Measurements from ENCODE around the gene CTIF.

CTIF gene

DNA sequence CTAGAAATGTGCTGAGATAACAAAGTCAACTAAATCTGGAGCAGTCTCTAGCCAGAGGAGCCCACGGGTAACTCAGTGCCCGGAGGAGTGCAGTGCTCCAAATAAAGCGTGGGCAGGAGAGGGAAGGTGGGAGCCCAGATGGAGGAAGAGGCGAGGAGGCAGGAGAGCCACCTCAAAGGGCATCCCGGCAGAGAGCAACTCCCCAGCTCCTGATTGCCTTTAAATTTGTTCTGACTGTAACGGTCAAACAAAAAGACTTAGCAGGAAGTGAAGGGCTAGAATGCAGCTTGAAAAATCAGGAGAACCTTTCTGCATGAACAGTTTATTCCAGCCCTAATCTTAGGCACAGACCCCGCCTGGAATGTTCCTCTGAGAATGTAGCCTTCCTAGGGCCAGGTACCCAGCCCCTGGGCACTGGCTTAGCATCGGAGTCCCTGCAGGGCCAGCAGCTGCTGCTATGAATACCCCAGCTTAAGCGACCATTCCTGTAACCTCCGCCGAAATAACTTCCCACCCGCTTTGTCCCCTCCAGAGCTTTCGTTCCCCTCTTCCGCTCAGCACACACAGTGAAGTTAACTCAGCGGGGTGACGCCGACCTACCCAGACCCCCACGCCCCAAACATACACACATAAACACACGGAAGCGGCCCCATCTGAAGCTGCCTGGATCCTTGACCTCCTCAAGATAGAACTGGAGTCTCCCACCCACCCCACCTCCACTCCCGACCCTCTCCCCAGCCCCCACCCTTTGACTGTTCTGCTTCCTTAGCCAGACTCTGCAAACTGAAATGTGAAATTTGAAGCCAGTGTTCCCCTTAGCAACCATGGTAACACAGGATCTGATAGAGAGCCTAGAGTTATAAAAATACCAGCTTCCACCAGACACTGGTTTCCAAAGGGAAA is 288.7 kb downstream of the CTIF start:
- H3K27ac ChIP-seq (ENCODE audit: low read length), result no peak overlapping the region

DNA sequence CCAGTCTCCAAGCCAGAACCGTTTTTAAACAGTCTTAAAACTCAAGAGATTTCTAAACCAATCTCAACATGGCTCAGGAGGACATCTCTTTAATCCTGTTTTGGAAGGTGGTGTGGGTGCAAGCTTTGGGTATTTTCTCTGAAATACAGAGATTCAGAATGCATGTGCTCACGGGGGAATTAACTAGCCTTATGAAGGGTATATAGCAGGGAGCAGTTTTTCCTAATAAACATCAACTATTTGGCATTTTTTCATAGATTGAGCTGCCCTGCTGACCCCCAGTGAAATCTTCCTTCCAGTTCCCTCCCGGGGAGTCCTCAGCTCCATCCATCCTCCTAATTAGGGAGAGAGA is 289.3 kb downstream of the CTIF start:
- Histone ChIP-seq H3K9me3 (ENCODE audit: insufficient read depth, low read depth, low read length) (no peaks in the 10 kb centered on the region), H3K4me1 (ENCODE audit: insufficient read depth, low read length) (peaks cover 36% of the 10 kb centered on the region; the same call in 1 of the 2 replicates), H3K27me3 (ENCODE audit: insufficient read depth, low read length) (no peaks in the 10 kb centered on the region), H3K36me3 (ENCODE audit: insufficient read depth, low read depth, low read length) (no peaks in the 10 kb centered on the region), H3K9ac (ENCODE audit: low read depth, low read length) (peak overlapping the region; percentile 52; the same call in 1 of the 2 replicates), H3K4me3 (ENCODE audit: low read length) (peak overlapping the region; percentile 48; the same call in 1 of the 2 replicates), H3K27ac (ENCODE audit: low read length) (no peak overlapping the region)

More for the DNA sequence above, 288.7 kb downstream of the CTIF start:
- peak overlapping the region; percentile 52; the same call in 1 of the 2 replicates for H3K9ac ChIP-seq (ENCODE audit: low read depth, low read length)
- no peaks in the 10 kb centered on the region for H3K36me3 ChIP-seq (ENCODE audit: insufficient read depth, low read depth, low read length)
- no peaks in the 10 kb centered on the region for H3K9me3 ChIP-seq (ENCODE audit: insufficient read depth, low read depth, low read length)
- peak overlapping the region; percentile 48; the same call in 1 of the 2 replicates for H3K4me3 ChIP-seq (ENCODE audit: low read length)
- peaks cover 36% of the 10 kb centered on the region; the same call in 1 of the 2 replicates for H3K4me1 ChIP-seq (ENCODE audit: insufficient read depth, low read length)
- no peaks in the 10 kb centered on the region for H3K27me3 ChIP-seq (ENCODE audit: insufficient read depth, low read length)

DNA sequence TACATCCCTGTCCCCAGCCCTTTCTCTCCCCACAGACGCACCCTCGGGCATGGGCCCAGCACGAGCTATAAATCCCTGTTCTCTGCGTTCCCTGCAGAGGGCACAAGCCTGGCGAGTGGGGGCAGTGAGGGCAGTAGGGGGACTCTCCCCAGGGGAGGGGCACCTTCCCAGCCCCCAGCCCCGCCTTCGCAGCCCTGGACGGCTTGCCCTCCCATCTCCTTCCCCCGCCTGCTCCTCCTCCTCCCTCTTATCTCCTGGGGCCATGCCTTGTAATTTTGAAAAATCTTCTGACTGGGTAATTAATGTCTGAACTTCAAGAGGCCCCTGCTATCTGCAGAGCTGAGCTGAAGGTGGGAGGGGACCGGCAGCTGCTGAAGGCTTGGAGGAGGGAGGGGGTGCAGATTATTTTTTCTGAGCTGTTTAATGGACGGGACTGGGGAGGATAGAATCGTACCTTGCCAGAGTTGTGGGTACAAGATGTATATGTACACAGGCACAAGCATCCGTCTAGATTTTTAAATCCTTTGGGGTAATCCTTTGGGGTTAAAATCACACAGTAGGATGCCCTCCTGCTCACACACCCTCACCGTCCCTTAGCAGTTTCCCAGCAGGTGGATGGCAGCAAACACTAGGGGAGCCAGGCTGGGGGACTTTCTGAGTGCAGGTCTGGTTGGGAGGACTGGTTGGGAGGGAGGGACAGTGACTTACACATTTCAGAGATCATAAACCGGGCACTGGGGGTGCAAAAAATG is 290.0 kb downstream of the CTIF start:
- H3K4me3 ChIP-seq (ENCODE audit: low read length), result no peak overlapping the region
- no peak overlapping the region for H3K27ac ChIP-seq (ENCODE audit: low read length)
- H3K36me3 ChIP-seq (ENCODE audit: insufficient read depth, low read depth, low read length), result no peaks in the 10 kb centered on the region
- peaks cover 36% of the 10 kb centered on the region; the same call in 1 of the 2 replicates for H3K4me1 ChIP-seq (ENCODE audit: insufficient read depth, low read length)
- H3K9me3 ChIP-seq (ENCODE audit: insufficient read depth, low read depth, low read length), result no peaks in the 10 kb centered on the region
- H3K27me3 ChIP-seq (ENCODE audit: insufficient read depth, low read length), result no peaks in the 10 kb centered on the region
- no peak overlapping the region for H3K9ac ChIP-seq (ENCODE audit: low read depth, low read length)

DNA sequence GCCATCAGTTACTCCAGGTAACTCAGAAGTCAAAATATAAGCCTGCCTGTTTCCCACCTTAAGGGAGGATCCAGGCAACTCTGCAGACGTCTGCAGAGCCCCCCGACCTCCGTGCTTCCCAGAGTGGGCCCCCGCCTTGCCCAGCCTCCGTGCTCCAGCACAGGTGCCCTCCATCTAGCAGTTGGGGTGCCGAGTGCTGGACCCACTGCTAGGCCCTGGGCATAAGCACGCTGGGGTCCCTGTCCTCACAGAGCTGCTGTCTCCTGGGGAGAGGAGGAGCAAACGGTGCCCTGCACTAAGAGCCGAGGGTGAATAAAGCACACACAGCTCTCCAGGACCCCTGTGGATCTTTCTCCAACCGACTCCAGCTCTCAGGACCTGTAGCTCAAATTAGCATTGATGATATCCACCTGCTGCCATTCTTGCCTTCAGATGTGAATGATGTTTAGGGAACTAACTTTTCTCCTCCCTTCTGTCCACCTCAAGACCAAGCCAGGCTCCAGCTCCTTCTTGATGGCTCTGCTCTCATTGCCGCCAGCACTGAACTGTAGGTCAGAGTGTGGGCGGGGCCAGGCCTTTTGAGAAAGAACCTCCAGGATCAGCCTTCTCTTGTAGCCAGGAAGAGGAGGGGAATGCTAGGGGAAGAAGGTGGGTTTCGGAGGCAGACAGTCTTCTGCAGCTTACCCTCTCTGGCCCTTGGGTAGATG is 290.8 kb downstream of the CTIF start:
- 0 out of 2 replicates have a peak overlapping the region, but pooled peaks have one; percentile 5 for H3K4me3 ChIP-seq (ENCODE audit: low read length)
- H3K4me1 ChIP-seq (ENCODE audit: insufficient read depth, low read length), result peaks cover 36% of the 10 kb centered on the region; the same call in 1 of the 2 replicates
- H3K27ac ChIP-seq (ENCODE audit: low read length), result no peak overlapping the region
- H3K9ac ChIP-seq (ENCODE audit: low read depth, low read length), result no peak overlapping the region
- no peaks in the 10 kb centered on the region for H3K36me3 ChIP-seq (ENCODE audit: insufficient read depth, low read depth, low read length)
- H3K27me3 ChIP-seq (ENCODE audit: insufficient read depth, low read length), result no peaks in the 10 kb centered on the region
- no peaks in the 10 kb centered on the region for H3K9me3 ChIP-seq (ENCODE audit: insufficient read depth, low read depth, low read length)

DNA sequence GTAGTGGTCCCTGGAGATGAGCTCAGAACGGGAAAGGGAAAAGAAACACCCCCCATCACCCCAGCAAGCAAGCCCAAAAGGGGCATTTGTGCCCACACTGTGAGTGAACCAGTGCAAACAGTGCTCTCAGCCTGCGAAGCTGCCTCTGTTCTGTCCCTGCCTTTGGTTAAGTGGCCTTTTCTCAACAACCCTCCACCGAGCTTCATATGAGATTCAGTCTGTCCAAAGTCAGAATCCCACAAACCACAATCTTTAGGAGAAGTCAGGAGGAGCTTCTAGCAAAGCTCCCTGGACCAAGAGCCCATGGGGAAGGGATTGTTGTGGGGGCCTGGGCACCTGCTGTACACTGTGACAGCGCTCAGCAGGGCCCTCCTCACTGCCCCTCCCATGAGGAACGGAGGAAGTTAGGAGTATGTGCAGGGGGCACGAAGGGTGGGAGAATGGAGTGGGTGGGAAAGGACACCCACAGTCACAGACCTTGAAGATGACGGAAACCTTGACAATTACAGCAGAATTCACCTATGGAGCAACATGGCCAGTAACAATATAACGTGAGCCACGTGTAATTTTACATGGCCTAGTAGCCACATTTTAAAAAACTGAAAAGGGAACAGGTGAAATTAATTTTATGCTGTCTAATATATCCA is 292.4 kb downstream of the CTIF start:
- H3K9ac ChIP-seq (ENCODE audit: low read depth, low read length), result no peak overlapping the region
- no peak overlapping the region for H3K4me3 ChIP-seq (ENCODE audit: low read length)
- no peaks in the 10 kb centered on the region for H3K36me3 ChIP-seq (ENCODE audit: insufficient read depth, low read depth, low read length)
- H3K4me1 ChIP-seq (ENCODE audit: insufficient read depth, low read length), result peaks cover 36% of the 10 kb centered on the region; the same call in 1 of the 2 replicates
- H3K9me3 ChIP-seq (ENCODE audit: insufficient read depth, low read depth, low read length), result no peaks in the 10 kb centered on the region
- no peak overlapping the region for H3K27ac ChIP-seq (ENCODE audit: low read length)
- H3K27me3 ChIP-seq (ENCODE audit: insufficient read depth, low read length), result no peaks in the 10 kb centered on the region

DNA sequence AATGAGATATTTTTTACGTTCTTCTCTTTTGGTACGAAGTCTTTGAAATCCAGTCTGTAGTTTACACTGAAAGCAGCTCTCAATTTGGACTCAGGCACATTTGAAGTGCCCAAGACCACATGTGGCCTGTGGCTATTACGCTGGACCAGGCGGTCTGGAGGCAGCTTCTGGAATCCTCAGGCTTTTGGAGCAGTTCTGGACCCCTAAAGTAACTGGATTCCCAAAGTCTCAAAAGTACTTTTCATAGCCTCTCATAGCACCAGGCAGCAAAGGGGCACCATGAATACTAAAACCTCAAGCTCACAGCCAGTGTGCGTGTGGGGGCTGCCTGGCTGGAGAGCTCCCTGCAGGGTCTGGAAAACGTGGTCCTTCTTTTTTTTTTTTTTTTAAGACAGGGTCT is 293.0 kb downstream of the CTIF start:
- Histone ChIP-seq H3K4me1 (ENCODE audit: insufficient read depth, low read length) (peaks cover 31% of the 10 kb centered on the region; the same call in 1 of the 2 replicates), H3K4me3 (ENCODE audit: low read length) (no peak overlapping the region), H3K27me3 (ENCODE audit: insufficient read depth, low read length) (no peaks in the 10 kb centered on the region)

DNA sequence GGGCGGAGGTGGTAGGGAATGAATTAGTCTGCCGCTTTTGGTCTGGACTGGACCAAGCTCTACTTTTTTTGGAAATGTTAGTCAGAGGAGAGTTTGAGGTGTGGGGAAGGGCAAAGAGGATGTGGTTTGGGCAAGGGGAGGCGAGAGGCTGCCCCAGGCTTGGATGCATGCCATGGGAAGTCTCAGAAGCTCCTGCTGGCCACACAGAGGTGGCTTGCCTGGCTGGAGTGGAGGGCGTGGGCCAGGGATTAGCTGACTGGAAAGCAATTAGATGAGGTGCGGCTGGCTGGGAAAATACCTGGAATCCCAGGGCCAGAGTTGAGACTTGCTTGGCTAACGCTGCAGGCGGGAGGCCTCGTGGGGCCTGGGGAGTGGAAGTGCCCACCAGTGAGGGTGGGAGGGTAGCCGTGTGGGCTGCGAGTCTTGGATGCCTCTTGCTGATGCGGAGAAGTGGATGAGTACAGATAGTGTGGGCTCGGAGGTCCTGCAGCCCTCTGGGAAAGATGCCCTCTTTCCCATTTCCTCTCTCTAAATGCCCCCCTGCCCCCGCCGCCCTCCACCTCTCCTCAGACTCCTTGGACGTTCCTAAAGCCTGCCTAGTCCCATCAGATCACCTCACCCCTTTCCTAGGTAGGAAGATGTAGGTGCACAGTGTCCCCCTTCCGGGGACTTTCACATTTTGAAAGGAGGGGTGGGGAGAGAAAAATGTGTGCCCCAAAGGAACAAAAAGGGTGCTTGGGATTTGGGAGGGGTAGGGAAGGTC is 294.3 kb downstream of the CTIF start:
- H3K9ac ChIP-seq (ENCODE audit: low read depth, low read length), result no peak overlapping the region
- H3K4me1 ChIP-seq (ENCODE audit: insufficient read depth, low read length), result peaks cover 19% of the 10 kb centered on the region; the same call in 1 of the 2 replicates
- H3K27ac ChIP-seq (ENCODE audit: low read length), result no peak overlapping the region

More for the DNA sequence above, 293.0 kb downstream of the CTIF start:
- Histone ChIP-seq H3K9me3 (ENCODE audit: insufficient read depth, low read depth, low read length) (no peaks in the 10 kb centered on the region), H3K27ac (ENCODE audit: low read length) (no peak overlapping the region), H3K9ac (ENCODE audit: low read depth, low read length) (no peak overlapping the region), H3K36me3 (ENCODE audit: insufficient read depth, low read depth, low read length) (no peaks in the 10 kb centered on the region)

DNA sequence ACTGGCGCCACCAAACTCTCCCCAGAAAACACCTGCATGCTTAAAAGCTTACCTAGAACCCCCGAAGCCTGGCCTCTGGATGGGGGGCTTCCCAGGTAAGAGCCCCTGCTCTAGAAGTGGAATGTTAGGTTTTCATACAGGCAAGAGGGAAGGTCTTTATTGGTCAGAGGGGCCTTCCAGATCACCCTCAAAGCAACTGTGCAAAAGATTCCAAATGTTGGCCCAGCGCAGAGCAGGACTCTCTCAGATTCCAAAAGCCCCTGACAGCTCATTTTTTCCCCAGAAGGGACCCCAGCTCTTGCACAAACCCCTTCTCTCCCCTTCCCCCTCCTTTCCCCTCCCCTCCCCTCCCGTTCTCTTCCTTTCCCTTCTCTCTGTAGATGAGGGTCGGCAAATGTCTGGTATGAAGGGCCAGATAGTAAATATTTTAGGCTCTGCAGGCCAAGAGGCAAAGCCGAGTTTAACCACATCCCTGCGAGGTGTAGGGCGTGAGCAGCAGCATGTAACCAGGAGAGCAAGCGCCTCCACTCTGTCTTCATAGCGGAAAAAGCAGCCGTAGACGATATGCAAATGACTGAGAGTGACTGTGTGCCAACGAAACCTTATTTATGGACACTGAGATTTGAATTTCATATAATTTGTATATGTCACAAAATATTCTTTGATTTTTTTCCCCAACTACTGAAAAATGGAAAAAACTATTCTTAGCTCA is 295.0 kb downstream of the CTIF start:
- Histone ChIP-seq H3K27me3 (ENCODE audit: insufficient read depth, low read length) (no peaks in the 10 kb centered on the region), H3K4me1 (ENCODE audit: insufficient read depth, low read length) (peaks cover 11% of the 10 kb centered on the region; the same call in 1 of the 2 replicates), H3K9me3 (ENCODE audit: insufficient read depth, low read depth, low read length) (no peaks in the 10 kb centered on the region), H3K36me3 (ENCODE audit: insufficient read depth, low read depth, low read length) (no peaks in the 10 kb centered on the region), H3K9ac (ENCODE audit: low read depth, low read length) (no peak overlapping the region), H3K4me3 (ENCODE audit: low read length) (no peak overlapping the region), H3K27ac (ENCODE audit: low read length) (no peak overlapping the region)

More for the DNA sequence above, 294.3 kb downstream of the CTIF start:
- Histone ChIP-seq H3K27me3 (ENCODE audit: insufficient read depth, low read length) (no peaks in the 10 kb centered on the region), H3K4me3 (ENCODE audit: low read length) (no peak overlapping the region), H3K36me3 (ENCODE audit: insufficient read depth, low read depth, low read length) (no peaks in the 10 kb centered on the region), H3K9me3 (ENCODE audit: insufficient read depth, low read depth, low read length) (no peaks in the 10 kb centered on the region)

DNA sequence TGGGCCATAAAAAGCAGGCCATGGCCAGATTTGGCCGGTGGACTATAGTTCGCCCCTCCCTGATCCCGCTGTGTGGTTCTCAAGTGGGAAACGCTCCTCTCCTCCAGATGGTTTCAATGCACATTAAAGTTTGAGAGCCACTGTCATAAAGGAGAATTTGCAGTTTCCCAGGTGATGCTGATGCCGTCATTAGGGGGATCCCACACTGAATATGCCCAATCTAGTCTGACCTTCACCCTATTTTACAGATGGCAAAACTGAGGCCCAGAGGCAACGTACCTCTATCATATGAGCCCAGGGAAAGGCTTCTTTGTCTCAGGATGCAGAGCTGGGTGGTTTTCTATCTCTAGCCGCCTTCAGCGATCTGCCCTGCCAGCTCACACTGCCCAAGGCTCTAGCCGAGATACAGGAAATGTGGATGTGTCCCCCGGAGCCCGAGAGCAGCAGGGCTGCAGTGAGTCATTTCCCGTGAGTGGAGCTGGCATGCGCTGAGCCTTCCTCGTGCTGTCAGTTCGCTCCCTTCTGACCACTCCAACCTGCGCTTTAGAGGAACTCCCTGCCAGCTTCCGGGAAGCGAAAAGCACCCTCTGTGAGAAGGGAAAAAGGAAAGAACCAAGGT is 295.7 kb downstream of the CTIF start:
- Histone ChIP-seq H3K4me1 (ENCODE audit: insufficient read depth, low read length) (peaks cover 5% of the 10 kb centered on the region; the same call in 1 of the 2 replicates), H3K9ac (ENCODE audit: low read depth, low read length) (no peak overlapping the region), H3K36me3 (ENCODE audit: insufficient read depth, low read depth, low read length) (no peaks in the 10 kb centered on the region), H3K27me3 (ENCODE audit: insufficient read depth, low read length) (no peaks in the 10 kb centered on the region), H3K4me3 (ENCODE audit: low read length) (no peak overlapping the region), H3K9me3 (ENCODE audit: insufficient read depth, low read depth, low read length) (no peaks in the 10 kb centered on the region), H3K27ac (ENCODE audit: low read length) (no peak overlapping the region)

DNA sequence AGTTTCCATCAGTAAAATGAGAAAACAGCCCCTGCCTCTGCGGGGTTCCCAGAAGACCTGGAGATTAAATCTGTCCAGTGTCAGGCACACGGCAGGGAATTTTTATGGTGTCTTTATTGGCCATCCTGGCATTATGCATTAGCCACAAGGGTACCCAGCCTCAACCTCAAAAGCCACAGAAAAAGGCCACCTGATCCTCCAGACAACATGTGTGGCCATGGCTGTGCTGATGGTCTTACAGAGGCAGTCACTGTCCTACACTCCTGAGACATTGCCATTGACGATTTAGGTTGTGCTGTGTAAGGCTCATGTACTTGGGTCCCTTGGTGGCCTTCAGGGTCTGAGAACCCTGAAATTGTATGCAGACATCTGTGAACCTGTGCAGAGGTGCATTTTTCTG is 296.3 kb downstream of the CTIF start:
- H3K9me3 ChIP-seq (ENCODE audit: insufficient read depth, low read depth, low read length), result no peaks in the 10 kb centered on the region
- no peak overlapping the region for H3K4me3 ChIP-seq (ENCODE audit: low read length)
- no peaks in the 10 kb centered on the region for H3K27me3 ChIP-seq (ENCODE audit: insufficient read depth, low read length)
- no peak overlapping the region for H3K27ac ChIP-seq (ENCODE audit: low read length)
- no peaks in the 10 kb centered on the region; the same call in 1 of the 2 replicates for H3K4me1 ChIP-seq (ENCODE audit: insufficient read depth, low read length)
- H3K9ac ChIP-seq (ENCODE audit: low read depth, low read length), result no peak overlapping the region
- no peaks in the 10 kb centered on the region for H3K36me3 ChIP-seq (ENCODE audit: insufficient read depth, low read depth, low read length)

All from iPS-20b (cell line).